Nephron (organoid): ENCODE data around the gene ECHS1.
A peak's percentile ranks its signal among the peaks of the same experiment; 100 is the strongest.

Experiments used
- H3K27ac Mint-ChIP-seq, 3 experiments: 2 replicates each; pipeline ENCODE4 v1.8.0; 2020; ENCODE audit warnings: mixed read lengths in 3 of 3, mild to moderate bottlenecking in 2 of 3, moderate library complexity in 1 of 3
- H3K27me3 Mint-ChIP-seq: 2 replicates; pipeline ENCODE4 v1.8.0; 2021; ENCODE audit warnings: low read depth, mild to moderate bottlenecking, moderate library complexity, mixed read lengths
- H3K36me3 Mint-ChIP-seq: 2 replicates; pipeline ENCODE4 v1.8.0; 2020; ENCODE audit warnings: low read depth, mixed read lengths
- H3K4me1 Mint-ChIP-seq: 2 replicates; pipeline ENCODE4 v1.8.0; 2020; ENCODE audit warnings: mixed read lengths
- H3K4me3 Mint-ChIP-seq, 3 experiments: 2 replicates each; pipeline ENCODE4 v1.8.0; 2020; ENCODE audit warnings: mild to moderate bottlenecking in 3 of 3, mixed read lengths in 3 of 3, moderate library complexity in 2 of 3
- H3K9me3 Mint-ChIP-seq: 2 replicates; pipeline ENCODE4 v1.8.0; 2020; ENCODE audit warnings: mixed read lengths
- TF ChIP-seq, protein P1 (sequence below), 3 experiments: fragments of 200-600 bp; sonication (generic); IDR thresholded peaks; one replicate each; pipeline ENCODE4 v1.5.0; 2021; ENCODE audit warnings: antibody characterized with exemption in 3 of 3; ENCODE audit not compliant: unreplicated experiment in 3 of 3

Gene ECHS1

DNA sequence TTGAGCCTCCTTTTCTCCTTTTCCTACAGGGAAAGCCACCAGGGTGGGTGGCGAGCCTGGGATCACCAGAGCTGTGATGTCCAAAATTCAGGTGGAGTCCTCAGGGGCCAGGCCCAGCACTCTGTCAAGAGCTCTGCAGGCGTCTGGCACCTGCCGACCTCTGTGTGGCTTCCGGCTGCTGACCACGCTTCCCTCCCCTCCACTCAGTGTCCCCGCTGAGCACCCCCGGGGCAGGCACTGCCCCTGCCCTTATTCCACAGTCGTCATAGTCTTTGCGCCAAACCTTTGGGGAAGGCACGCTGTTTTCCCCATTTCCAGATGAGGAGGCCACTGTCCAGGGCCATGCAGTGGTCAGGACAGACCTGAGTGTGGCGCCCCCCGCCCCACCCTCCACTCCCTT, 28.3 kb upstream of the ECHS1 start:
- TF ChIP-seq, protein P1, sequence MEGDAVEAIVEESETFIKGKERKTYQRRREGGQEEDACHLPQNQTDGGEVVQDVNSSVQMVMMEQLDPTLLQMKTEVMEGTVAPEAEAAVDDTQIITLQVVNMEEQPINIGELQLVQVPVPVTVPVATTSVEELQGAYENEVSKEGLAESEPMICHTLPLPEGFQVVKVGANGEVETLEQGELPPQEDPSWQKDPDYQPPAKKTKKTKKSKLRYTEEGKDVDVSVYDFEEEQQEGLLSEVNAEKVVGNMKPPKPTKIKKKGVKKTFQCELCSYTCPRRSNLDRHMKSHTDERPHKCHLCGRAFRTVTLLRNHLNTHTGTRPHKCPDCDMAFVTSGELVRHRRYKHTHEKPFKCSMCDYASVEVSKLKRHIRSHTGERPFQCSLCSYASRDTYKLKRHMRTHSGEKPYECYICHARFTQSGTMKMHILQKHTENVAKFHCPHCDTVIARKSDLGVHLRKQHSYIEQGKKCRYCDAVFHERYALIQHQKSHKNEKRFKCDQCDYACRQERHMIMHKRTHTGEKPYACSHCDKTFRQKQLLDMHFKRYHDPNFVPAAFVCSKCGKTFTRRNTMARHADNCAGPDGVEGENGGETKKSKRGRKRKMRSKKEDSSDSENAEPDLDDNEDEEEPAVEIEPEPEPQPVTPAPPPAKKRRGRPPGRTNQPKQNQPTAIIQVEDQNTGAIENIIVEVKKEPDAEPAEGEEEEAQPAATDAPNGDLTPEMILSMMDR (IDR thresholded peaks at IDR 0.05; ENCODE audit: unreplicated experiment in 3 of 3) = no peak
- H3K36me3 Mint-ChIP-seq = peaks cover 79% of the 10 kb centered on the region

GRCh38 chr10:133400624-133401424, 27.7 kb upstream of the ECHS1 start:
- TF ChIP-seq, protein P1 (IDR thresholded peaks at IDR 0.05; ENCODE audit: unreplicated experiment in 3 of 3) = no peak
- Mint-ChIP-seq H3K36me3 (peaks cover 74% of the 10 kb centered on the region), H3K4me1 (no peaks in the 10 kb centered on the region), H3K4me3 (no peak overlapping the region), H3K27me3 (no peaks in the 10 kb centered on the region), H3K27ac (no peak overlapping the region), H3K9me3 (peaks cover 1% of the 10 kb centered on the region)

More for the DNA sequence above, 28.3 kb upstream of the ECHS1 start:
- peaks cover 5% of the 10 kb centered on the region for H3K9me3 Mint-ChIP-seq
- H3K4me1 Mint-ChIP-seq = no peaks in the 10 kb centered on the region
- no peak overlapping the region for H3K27ac Mint-ChIP-seq
- no peak overlapping the region for H3K4me3 Mint-ChIP-seq
- H3K27me3 Mint-ChIP-seq = no peaks in the 10 kb centered on the region

- H3K27ac Mint-ChIP-seq = no peak overlapping the region
These were observed 26.0 kb upstream of the ECHS1 start for GRCh38 chr10:133399123-133399601.

GRCh38 chr10:133397938-133398337, 24.8 kb upstream of the ECHS1 start:
- no peak overlapping the region for H3K27ac Mint-ChIP-seq
- H3K36me3 Mint-ChIP-seq = peaks cover 48% of the 10 kb centered on the region
- peak overlapping the region in 2 of 3 experiments; percentile 15 to 54 for H3K4me3 Mint-ChIP-seq
- no peaks in the 10 kb centered on the region for H3K9me3 Mint-ChIP-seq
- H3K4me1 Mint-ChIP-seq = peaks cover 5% of the 10 kb centered on the region
- no peaks in the 10 kb centered on the region for H3K27me3 Mint-ChIP-seq
- TF ChIP-seq, protein P1 (IDR thresholded peaks at IDR 0.05; ENCODE audit: unreplicated experiment in 3 of 3) = no peak

More at GRCh38 chr10:133399123-133399601, 26.0 kb upstream of the ECHS1 start:
- no peak overlapping the region for H3K4me3 Mint-ChIP-seq
- H3K4me1 Mint-ChIP-seq = peaks cover 5% of the 10 kb centered on the region
- no peaks in the 10 kb centered on the region for H3K27me3 Mint-ChIP-seq
- no peaks in the 10 kb centered on the region for H3K9me3 Mint-ChIP-seq
- TF ChIP-seq, protein P1 (IDR thresholded peaks at IDR 0.05; ENCODE audit: unreplicated experiment in 3 of 3) = no peak
- H3K36me3 Mint-ChIP-seq = peaks cover 57% of the 10 kb centered on the region

DNA sequence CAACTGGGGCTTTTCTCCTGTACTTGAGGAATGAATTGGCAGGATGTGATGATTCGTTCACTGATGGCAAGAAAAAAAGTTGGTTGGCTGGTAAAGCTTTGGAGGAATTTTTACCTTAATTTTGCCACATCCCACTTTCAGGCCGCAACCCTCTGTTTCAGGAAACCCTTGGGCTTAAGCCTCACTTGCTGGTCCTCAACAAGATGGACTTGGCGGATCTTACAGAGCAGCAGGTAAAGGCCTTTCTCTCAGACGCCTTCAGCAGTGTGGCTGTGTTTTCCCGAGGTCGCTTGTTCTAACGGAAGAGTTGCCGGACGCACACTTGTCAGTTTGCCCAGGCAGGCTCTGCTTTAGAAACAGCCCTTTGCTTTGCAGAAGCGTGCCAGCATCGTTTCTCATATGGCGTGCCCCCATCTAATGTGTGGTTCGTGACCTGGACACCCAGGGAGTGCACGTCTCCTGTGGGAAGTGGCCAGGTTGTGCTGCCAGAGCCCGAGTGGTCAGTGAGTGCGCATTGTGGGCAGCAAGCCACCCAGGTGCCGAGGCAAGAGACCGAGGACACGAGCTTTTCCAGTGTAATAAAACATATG, 23.0 kb upstream of the ECHS1 start:
- TF ChIP-seq, protein P1 (IDR thresholded peaks at IDR 0.05; ENCODE audit: unreplicated experiment in 3 of 3) = no peak
- Mint-ChIP-seq H3K4me1 (peaks cover 5% of the 10 kb centered on the region), H3K36me3 (peaks cover 37% of the 10 kb centered on the region), H3K9me3 (no peaks in the 10 kb centered on the region), H3K4me3 (peak overlapping the region; percentile 98 to 99 (median 98)), H3K27ac (no peak overlapping the region), H3K27me3 (no peaks in the 10 kb centered on the region)
